NT2/D1 (cell line): ENCODE measurements around the gene IGFBPL1.

Source experiments
- SUZ12 ChIP-seq: IDR thresholded peaks from 2 replicates; pipeline ENCODE4 v1.6.1; 2011; ENCODE audit not compliant: insufficient read length, insufficient read depth; ENCODE audit errors: extremely low read depth
- YY1 ChIP-seq: IDR thresholded peaks from 2 replicates; pipeline ENCODE4 v1.6.1; 2011; ENCODE audit not compliant: insufficient read length, insufficient read depth
- ZNF274 ChIP-seq: IDR thresholded peaks from 2 replicates; pipeline ENCODE4 v1.6.1; 2011; ENCODE audit warnings: mild to moderate bottlenecking, low read depth, low read length

DNA sequence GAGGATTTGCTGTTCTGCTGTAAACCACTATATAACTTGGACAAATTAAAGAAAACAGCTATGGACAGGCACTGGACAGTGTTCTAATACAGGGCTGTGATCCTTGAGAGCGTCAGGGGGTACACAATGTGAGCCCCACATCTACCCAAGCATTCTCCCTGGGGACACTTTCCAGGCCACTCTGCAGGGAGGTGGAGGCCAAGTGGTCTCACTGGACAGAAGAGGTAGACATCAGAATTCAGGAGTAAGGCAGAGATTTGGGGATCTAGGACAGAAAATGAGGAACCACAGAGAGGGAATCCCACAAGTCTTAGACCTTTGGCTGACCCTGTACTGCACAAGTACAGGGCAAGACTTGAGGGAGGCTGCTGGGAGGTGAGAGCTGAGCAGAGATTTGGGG, 3.8 kb upstream of the IGFBPL1 start:
- TF ChIP-seq ZNF274: no peak
- TF ChIP-seq SUZ12: no peak
- no peak for TF ChIP-seq YY1
